ENCODE data around the gene CNTN2. TPM values are rescaled to one million over a fixed set of nuclear protein-coding genes. Genes with fewer than 3 reads are reported as not detected.

The CNTN2 gene
- total RNA-seq, 1 experiment from 2014 or later: not detected

DNA sequence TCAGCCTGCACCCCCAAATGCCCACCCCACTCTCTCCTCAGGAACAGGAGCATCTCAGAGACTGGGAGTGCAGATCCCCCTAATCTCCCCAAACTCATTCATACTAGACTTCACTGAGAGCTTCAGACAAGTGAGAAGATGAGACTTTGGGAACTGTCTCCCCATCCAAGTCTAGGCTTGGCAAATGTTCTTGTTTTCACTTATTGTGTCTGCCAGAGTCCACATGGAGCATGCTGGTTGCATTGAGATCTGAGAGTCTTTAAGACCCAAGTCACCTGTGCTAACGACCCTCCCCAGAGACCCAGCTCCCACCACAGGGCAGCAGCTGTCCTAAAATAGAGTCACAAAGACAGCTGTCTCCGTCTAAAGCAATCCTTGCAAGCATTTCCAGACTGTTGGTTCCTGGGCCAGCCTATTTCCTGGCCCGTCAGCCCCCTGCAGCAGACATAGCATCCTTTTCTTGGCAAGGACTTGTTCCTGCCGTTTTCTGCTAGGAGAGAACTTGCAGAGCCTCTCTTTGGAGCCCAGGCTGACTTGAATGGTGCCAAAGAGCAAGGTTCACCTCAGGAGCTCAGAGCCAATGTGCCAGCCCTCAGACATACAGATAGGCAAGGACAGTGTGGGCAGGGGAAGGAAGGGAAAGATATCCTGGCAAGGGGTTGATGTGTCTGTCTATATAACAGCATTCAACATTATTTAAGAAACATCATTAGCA is 1.9 kb upstream of the CNTN2 start:
- no peak overlapping the region for H2AFZ ChIP-seq
- CTCF ChIA-PET: no interaction called here
- H3F3A ChIP-seq (ENCODE audit: insufficient read depth, low read depth): no peaks in the 10 kb centered on the region
- no peaks in the 10 kb centered on the region for H3K9me3 ChIP-seq (ENCODE audit: insufficient read depth, low read depth)
- H4K20me1 ChIP-seq (ENCODE audit: insufficient read depth): no peaks in the 10 kb centered on the region
- intact Hi-C loops (cut with micrococcal nuclease; ENCODE audit: unreplicated experiment): no loop called here
- no peaks in the 10 kb centered on the region for H3K4me1 ChIP-seq (replicated peaks; ENCODE audit: insufficient read depth)
- TF ChIP-seq, protein P1, sequence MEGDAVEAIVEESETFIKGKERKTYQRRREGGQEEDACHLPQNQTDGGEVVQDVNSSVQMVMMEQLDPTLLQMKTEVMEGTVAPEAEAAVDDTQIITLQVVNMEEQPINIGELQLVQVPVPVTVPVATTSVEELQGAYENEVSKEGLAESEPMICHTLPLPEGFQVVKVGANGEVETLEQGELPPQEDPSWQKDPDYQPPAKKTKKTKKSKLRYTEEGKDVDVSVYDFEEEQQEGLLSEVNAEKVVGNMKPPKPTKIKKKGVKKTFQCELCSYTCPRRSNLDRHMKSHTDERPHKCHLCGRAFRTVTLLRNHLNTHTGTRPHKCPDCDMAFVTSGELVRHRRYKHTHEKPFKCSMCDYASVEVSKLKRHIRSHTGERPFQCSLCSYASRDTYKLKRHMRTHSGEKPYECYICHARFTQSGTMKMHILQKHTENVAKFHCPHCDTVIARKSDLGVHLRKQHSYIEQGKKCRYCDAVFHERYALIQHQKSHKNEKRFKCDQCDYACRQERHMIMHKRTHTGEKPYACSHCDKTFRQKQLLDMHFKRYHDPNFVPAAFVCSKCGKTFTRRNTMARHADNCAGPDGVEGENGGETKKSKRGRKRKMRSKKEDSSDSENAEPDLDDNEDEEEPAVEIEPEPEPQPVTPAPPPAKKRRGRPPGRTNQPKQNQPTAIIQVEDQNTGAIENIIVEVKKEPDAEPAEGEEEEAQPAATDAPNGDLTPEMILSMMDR (conservative IDR thresholded peaks at IDR 0.05): no peak
- TF ChIP-seq EZH2 (IDR thresholded peaks at IDR 0.05; ENCODE audit: low read depth): no peak
- no peaks in the 10 kb centered on the region for H3K36me3 ChIP-seq (ENCODE audit: low read depth)
- no peaks in the 10 kb centered on the region for H3K9me2 ChIP-seq (ENCODE audit: insufficient read depth)
- POLR2A ChIA-PET (ENCODE audit: unreplicated experiment): no interaction called here
- BruUV-seq (replicated peaks): no TSS peak
- DNase-seq: no peak
- H3K4me3 ChIP-seq: no peak overlapping the region
- H3K27me3 ChIP-seq (ENCODE audit: insufficient read depth, low read depth): peaks cover 98% of the 10 kb centered on the region
- H3K4me2 ChIP-seq: no peak overlapping the region
- H3K79me2 ChIP-seq (ENCODE audit: low read depth): no peaks in the 10 kb centered on the region
- no peak overlapping the region for H3K27ac ChIP-seq

DNA sequence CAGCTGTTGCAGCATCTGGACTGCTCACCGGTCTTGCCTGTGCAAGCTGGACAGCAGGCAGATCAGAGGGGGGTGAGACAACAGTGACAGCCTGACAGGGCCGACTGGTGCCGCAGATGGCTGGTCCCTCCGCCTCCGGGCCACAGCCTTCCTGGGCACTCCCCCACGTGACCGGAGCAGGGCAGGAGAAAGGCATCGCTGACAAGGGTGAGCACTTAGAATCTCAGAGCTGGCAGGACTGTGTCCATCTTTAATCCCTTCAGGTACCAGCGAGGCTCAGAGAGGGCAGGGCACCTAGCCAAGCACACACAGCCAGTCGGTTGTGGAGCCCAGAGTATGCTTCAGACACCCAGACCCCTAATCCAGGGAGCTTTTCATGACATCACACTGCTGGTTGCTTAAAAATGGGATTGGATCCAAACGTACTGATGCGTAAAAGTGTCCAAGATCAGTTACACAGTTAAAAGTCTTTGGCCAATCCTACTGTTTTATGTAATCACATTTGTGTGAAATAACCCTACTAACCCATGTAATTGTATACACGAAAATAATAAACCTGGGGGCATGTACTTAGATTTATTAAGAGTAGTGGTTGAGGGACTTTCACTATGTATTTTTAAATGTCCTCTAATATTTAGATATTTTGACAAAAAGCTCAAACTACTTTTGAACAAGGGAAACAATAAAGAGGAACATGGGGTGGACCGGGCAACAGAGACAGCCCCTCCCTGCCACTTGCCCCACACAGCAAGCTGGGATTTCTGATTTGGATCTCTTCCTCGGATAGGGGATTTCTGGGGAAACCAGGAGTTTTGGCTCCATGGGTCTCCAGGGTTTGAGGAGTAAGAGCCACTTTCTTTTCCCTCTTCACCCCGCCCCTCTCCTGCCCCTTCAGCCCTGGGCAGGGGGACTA is 758 bp upstream of the CNTN2 start:
- Histone ChIP-seq H3K27ac (no peak overlapping the region), H3K9me2 (ENCODE audit: insufficient read depth) (no peaks in the 10 kb centered on the region), H4K20me1 (ENCODE audit: insufficient read depth) (no peaks in the 10 kb centered on the region), H3K9me3 (ENCODE audit: insufficient read depth, low read depth) (no peaks in the 10 kb centered on the region), H3K4me3 (no peak overlapping the region), H3K4me2 (no peak overlapping the region), H3F3A (ENCODE audit: insufficient read depth, low read depth) (no peaks in the 10 kb centered on the region), H3K4me1 (replicated peaks; ENCODE audit: insufficient read depth) (no peaks in the 10 kb centered on the region), H3K36me3 (ENCODE audit: low read depth) (no peaks in the 10 kb centered on the region), H2AFZ (no peak overlapping the region), H3K27me3 (ENCODE audit: insufficient read depth, low read depth) (peaks cover 98% of the 10 kb centered on the region), H3K79me2 (ENCODE audit: low read depth) (no peaks in the 10 kb centered on the region)
- no peak for DNase-seq
- CTCF ChIA-PET: no interaction called here
- intact Hi-C loops (cut with micrococcal nuclease; ENCODE audit: unreplicated experiment): no loop called here
- POLR2A ChIA-PET (ENCODE audit: unreplicated experiment): interaction anchor here (0.7 kb wide), 1 partner anchor 71 kb away, joined by 3 read pairs; no protein-coding TSS in a partner anchor
- no TSS peak for BruUV-seq (replicated peaks)
- TF ChIP-seq, protein P1 (conservative IDR thresholded peaks at IDR 0.05): no peak
- no peak for TF ChIP-seq EZH2 (IDR thresholded peaks at IDR 0.05; ENCODE audit: low read depth)

DNA sequence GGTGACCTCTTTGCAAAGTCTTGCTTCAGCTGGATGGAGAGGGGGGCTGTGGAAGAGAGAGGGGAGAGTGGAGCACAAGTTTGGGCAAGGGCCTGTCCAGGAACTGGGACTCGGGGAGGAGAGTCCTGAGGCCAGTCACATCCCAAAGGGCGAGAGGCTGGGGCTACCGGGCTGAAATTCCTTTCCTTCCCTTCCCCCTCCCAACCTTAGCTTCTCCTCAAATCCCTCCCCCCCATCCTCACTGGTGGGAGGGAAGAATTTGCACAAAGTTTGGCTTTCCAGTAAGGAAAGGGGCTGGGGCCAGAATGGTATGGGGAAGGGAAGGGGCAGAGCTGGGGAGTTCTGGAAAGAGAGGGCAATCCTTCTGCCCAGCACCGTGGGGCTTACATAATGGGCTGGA is 854 bp downstream of the CNTN2 start:
- Histone ChIP-seq H3K9me3 (ENCODE audit: insufficient read depth, low read depth) (no peaks in the 10 kb centered on the region), H3K36me3 (ENCODE audit: low read depth) (no peaks in the 10 kb centered on the region), H3K4me3 (no peak overlapping the region), H4K20me1 (ENCODE audit: insufficient read depth) (no peaks in the 10 kb centered on the region), H3K27ac (no peak overlapping the region), H3K27me3 (ENCODE audit: insufficient read depth, low read depth) (peaks cover 98% of the 10 kb centered on the region), H2AFZ (no peak overlapping the region), H3K4me1 (replicated peaks; ENCODE audit: insufficient read depth) (no peaks in the 10 kb centered on the region), H3K9me2 (ENCODE audit: insufficient read depth) (no peaks in the 10 kb centered on the region), H3K4me2 (no peak overlapping the region), H3K79me2 (ENCODE audit: low read depth) (no peaks in the 10 kb centered on the region), H3F3A (ENCODE audit: insufficient read depth, low read depth) (no peaks in the 10 kb centered on the region)
- POLR2A ChIA-PET (ENCODE audit: unreplicated experiment): no interaction called here
- TF ChIP-seq EZH2 (IDR thresholded peaks at IDR 0.05; ENCODE audit: low read depth): no peak
- TF ChIP-seq, protein P1 (conservative IDR thresholded peaks at IDR 0.05): no peak
- DNase-seq: no peak
- intact Hi-C loops (cut with micrococcal nuclease; ENCODE audit: unreplicated experiment): no loop called here
- CTCF ChIA-PET: no interaction called here
- no TSS peak for BruUV-seq (replicated peaks)

Measured in PC-9 (cell line).